Measurements from ENCODE around the gene MED12.

MED12 gene

DNA sequence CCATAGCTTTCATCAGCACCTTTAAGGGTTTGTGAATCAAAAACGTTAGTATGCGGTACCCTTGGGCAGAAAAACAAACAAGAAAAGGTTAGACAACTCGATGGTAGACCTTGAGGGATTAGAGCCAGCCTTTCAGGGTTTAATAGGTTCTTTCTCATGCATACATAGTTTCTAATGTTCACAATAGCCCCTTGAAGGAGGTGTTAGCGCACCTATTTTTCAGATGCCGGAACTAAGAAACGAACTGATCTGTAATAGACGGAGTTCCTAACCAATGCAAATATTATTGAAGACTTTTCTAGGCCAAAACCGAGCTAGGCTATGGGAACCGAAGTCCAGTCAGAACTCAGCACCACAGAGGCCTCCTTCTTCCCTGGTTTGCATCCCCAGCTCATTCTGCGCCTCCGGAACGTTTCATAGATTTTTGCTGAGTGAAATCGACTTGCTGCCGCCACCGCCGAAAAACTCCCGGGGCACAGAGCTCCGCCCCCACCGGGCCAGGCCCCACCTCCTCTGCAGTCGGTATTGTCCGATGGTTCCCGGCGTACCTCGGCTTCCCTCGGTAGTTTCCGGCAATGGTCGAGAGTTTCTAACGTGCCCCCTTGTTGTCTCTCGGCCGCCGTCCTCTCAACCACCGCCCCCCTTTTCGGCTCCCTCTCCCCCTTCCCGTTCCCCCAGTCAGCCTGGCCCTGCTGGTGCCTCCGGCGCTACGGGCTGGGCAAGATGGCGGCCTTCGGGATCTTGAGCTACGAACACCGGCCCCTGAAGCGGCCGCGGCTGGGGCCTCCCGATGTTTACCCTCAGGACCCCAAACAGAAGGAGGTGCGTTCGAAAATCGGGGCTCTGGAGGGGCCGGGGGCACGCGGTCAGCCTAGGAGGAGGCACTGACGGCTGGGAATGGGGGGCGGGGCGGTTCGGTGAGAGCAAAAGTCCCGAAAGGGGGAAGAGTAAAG lies at the start of gene MED12:
Gene MED12, plus strand, starts transcription at position 565 of the 953 bp plus-strand sequence. Its CDS starts 159 bp downstream, at position 724.
- peak; percentile 52 to 71 for DNase-seq (ENCODE audit: low read depth in 2 of 2)

DNA sequence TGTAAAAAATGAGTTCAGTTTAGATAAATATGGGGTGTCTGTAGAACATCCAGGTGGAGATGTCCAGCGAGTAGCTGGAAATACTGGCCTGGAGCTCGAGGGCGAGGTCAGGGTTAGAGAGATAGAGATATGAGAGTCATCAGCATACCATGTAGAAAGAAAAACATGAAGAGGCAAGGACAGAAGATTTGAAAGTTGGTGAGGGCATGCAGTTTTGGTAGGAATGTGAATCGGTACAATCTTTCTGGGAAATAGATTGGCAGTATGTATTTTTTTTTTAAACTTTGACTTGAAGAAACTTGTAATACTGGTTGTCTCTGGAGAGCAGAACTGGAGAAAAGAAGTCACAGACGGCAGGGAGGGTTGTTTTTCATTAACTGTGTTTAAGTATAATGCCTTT lies 47.9 kb upstream of the MED12 start:
- no peak for DNase-seq (ENCODE audit: low read depth in 2 of 2)

DNA sequence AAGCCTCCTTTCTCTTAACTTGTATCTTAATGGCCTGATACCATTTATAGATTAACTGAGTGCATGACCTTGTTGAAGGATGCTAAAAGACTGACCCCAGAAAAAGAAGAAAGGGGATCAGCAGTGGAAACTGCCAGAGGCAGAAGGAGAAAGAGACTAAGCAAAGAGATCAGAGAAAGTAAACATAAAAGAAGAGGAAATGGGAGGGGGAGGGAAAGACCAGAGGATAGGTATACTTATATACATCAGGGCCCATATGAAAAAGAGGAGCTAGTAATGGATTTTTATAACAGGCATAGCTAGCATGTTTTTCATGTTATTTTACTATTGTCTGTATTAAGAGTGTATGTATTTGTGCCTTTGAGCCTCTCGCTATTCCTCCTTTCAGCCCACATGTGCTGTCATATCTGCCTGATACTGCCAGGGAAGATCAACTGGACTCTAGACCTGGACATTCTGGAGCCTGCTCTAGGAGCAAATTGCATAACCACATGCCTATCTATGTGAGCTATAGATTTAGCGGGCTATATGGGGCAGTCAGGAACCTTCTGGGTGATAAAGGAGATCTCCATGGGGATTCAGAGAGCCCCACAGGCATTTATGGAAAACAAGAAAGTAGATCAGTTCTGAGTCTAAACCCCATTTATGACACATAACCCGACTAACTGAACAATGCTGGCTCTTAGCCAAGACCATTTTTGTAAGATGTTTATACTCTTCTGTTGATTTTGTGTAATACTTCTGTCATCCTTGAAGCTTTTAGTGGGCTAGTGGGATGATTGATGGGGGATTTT lies 36.9 kb upstream of the MED12 start:
- no peak for DNase-seq (ENCODE audit: low read depth in 2 of 2)

DNA sequence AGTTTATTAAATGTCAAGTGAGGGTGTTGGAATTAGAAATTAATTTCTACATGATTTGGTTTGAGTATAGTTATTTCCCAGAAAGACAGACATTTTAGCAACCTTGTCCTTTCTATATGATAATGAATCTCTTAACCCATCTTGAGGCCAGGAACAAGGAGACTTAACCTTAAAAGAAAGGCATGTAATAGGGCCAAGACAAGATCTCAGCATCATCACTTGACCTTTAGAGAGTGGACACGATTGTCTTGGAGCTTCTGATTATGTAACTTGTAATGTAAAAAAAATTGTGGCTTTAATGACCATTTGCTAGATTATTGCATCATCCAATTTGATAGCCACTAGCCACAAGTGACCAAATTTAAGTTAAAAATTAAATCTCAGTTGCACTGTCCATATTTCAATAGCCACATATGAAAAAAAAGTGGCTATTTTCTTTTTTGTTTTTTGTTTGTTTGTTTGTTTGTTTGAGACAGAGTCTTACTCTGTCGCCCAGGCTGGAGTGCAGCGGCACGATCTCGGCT lies 36.2 kb upstream of the MED12 start:
- no peak for DNase-seq (ENCODE audit: low read depth in 2 of 2)

DNA sequence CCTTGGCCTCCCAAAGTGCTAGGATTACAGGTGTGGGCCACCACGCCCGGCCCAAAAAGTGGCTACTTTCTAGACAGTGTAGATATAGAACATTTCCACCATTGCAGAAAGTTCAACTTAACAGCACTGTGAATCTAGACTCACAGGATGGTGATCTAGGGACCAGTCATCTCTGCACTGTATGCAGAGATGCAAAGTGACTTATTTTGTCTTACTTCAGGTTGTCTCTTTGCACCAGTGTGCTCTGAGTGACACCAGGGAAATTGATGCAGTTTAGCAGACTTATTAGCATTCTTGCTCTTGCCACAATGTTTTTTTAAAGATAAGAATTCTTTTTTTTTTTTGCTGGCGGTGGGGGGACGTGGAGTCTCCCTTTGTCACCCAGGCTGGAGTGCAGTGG lies 35.6 kb upstream of the MED12 start:
- DNase-seq (ENCODE audit: low read depth in 2 of 2), result no peak

DNA sequence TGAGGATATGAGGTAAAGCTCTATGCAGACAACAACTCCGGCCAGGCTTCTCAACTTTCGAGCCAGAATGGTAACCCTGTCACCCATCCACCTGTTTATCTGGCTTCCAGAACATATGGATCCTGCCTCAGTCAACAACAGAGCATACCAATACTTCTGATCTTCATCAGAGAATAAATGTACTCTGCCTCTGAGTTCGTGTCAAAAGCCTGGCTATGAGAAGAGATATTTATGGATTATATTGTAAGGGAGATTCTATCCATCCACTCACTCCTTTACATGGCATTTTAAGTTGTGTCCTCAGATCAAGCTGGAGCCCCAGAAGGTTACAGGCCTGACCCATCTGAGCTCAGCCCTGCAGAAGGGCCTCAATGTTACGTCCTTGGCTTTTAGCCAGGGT lies 32.5 kb upstream of the MED12 start:
- no peak for DNase-seq (ENCODE audit: low read depth in 2 of 2)

DNA sequence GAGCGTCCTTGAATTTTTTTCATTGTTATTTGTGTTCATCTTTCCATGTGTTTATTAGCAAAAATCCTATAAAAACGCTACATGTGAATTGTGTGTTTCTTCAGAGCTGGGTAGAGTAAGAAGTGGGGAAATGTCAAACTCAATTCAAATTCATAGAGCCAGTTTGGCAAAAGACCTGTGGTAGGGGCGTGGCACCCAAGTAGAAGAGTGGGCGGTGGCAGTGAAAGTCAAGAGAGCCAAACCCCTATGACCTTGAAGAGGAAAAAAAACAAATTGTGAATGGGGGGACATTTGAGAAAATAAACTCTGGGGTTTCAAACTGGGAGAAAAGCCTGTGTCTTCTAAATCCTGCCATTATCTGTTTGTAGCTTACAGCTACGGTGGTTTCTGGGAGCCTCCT lies 27.1 kb upstream of the MED12 start:
- no peak for DNase-seq (ENCODE audit: low read depth in 2 of 2)

DNA sequence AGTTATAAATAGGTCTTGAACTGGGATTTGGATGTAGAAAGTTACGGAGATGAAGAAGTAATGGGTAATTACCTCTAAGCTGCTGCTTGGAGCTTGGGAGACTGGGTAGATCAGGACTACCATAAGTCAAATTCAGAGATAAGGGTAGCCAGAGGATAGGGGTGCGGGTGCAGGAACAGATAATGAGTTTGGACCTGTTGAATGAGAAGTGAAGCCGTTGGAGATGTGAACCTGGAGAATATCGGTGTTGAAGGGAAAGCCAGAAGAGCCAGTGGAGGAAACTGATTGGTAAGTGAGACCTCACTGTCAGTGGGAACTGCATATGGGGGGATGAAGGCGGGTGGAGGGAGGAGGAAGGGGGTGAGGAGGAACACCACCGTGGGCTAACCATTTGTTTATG lies 23.4 kb upstream of the MED12 start:
- DNase-seq (ENCODE audit: low read depth in 2 of 2), result no peak

DNA sequence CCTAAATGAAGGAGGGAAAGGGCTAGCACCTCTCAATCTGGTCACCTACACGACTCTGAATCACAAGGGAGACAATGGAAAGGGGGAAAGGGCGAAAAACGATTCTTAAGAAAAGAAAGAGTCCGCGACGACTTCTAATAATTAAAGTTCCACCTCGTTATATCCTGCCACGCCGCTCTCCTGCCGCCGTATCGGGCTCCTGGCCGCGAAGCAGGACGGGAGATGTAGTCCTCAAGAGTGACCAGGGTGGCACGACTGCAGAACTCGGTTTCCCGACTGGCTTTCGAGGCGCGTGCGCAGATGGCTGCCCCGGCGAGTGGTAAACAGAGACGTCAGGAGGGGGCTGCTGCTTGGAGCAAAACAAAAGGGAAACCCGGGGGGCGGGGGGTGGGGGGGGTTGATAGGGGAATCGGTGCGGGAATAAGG lies 22.8 kb upstream of the MED12 start, which contains the start of gene FOXO4:
Gene FOXO4, plus strand, starts transcription at position 297 of the 426 bp plus-strand sequence. CDS start 678 bp downstream, outside the sequence.
- DNase-seq (ENCODE audit: low read depth in 2 of 2), result peak; percentile 81 to 85

DNA sequence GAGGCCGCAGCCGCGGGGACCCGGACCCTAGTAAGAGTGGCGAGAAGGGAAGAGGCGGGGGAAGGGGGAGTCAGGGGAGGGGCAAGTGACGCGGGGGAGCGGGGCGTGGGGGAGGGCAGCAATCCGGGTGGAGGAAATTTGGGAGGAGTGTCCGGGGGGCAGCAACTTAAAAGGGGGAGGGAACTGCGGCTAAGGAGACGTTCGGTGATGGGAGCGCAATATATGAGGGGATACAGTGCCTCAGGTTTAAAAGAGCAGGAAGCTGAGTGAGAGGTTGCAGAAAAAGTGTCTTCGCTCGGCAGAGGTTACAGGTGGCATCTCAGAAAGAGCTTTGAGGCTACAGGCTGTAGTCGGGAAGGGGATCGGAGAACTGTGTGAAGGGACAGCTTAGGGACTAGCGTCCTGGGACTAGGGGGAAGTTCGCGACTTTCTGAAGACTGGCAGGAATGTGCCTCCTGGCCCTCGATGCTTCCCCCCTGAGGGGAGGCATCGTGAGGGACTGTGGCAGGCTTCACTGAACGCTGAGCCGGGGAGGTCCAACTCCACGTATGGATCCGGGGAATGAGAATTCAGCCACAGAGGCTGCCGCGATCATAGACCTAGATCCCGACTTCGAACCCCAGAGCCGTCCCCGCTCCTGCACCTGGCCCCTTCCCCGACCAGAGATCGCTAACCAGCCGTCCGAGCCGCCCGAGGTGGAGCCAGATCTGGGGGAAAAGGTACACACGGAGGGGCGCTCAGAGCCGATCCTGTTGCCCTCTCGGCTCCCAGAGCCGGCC lies 22.2 kb upstream of the MED12 start:
- DNase-seq (ENCODE audit: low read depth in 2 of 2), result no peak

DNA sequence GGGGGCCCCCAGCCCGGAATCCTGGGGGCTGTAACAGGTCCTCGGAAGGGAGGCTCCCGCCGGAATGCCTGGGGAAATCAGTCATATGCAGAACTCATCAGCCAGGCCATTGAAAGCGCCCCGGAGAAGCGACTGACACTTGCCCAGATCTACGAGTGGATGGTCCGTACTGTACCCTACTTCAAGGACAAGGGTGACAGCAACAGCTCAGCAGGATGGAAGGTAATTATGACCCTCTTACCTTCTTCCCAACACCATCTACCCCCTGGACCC lies 21.7 kb upstream of the MED12 start:
- DNase-seq (ENCODE audit: low read depth in 2 of 2), result no peak

DNA sequence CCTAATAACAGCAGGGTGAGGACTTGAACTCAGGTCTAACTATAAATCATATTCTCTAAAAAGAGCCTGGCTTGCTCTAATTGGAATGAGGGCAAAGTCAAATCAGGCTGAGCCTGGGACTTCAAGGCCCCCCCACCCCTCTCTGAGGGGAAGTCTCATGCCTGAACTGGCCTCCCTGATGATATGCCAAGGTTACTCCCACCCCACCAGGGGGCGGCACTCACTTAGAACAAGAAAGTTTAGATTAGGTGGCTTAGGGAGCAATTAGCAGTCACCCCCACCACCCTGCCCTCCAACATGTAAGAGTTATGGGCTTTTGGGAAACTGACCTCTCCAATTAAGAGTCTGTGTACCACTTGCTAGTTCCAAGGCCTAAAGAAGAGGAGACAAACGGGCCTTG lies 20.1 kb upstream of the MED12 start:
- DNase-seq (ENCODE audit: low read depth in 2 of 2), result peak; percentile 67 to 69

DNA sequence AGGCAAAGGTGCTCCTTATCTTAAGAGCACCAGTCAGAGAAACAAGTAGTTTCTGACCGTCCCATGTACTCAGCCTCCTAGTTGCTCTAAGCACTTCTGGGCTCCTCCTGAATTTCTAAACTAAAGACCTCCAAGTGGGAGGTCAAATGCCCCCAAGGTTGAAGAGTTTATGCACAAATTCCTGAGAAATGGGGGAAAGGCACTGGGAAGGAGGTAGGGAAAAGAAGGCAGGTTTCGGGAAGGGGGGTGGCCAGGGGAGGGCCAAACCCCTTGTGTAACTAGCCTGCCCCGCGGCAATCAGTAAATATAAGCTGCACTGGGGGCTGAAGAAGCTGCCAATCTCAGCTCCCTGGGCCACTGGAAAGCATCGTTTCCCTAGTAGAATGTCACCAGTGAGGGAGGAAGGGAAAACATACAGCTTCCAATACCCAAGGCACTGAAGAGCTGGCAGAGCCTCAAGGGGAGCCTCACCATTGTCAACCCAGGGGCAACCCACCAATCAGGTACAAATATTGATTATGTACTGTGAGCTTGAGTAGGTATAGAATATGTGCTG lies 19.4 kb upstream of the MED12 start:
- no peak for DNase-seq (ENCODE audit: low read depth in 2 of 2)

DNA sequence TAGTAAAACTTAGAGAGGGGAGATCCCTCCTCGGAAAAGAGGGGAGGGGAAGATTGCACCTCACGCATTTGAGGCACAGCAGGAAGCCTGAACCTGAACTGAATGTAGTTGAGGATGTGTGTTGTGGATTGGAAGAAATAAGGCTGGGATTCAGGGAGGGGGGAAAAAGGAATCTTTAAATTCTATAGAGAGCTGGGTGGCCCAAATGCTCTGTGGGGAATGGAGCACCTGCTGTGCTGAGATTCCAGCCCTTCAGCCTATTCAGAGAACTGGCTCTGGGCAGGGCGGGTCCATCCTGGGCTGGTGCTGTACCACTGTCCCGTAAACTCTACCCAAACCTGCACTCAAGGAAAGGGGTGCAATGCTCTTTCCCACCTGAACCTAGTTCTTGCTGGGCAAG lies 18.7 kb upstream of the MED12 start:
- no peak for DNase-seq (ENCODE audit: low read depth in 2 of 2)

DNA sequence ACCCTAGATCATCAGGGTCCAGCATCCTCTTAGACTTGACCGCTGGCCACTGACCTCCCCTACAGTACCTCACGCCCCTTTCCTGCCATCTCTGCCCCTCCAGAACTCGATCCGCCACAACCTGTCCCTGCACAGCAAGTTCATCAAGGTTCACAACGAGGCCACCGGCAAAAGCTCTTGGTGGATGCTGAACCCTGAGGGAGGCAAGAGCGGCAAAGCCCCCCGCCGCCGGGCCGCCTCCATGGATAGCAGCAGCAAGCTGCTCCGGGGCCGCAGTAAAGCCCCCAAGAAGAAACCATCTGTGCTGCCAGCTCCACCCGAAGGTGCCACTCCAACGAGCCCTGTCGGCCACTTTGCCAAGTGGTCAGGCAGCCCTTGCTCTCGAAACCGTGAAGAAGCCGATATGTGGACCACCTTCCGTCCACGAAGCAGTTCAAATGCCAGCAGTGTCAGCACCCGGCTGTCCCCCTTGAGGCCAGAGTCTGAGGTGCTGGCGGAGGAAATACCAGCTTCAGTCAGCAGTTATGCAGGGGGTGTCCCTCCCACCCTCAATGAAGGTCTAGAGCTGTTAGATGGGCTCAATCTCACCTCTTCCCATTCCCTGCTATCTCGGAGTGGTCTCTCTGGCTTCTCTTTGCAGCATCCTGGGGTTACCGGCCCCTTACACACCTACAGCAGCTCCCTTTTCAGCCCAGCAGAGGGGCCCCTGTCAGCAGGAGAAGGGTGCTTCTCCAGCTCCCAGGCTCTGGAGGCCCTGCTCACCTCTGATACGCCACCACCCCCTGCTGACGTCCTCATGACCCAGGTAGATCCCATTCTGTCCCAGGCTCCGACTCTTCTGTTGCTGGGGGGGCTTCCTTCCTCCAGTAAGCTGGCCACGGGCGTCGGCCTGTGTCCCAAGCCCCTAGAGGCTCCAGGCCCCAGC lies 17.6 kb upstream of the MED12 start:
- no peak for DNase-seq (ENCODE audit: low read depth in 2 of 2)

DNA sequence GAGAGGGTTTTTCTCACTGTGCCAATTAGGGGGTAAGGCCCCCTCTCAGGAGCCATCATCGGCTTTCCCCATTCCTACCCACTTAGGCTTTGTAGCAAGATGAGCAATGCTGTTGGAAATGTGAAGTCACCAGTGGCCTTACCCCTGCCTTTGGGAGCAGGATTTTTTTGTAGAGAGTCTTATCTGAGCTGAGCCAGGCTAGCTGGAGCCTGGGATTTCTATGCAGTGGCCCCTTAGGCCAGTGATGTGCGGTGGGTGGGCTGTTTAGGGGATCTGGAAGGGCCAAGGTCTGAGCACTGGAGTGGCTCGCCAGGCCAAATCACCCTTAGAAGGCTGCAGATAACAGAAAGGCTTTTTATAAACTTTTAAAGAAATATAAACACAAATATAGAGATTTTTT lies 16.1 kb upstream of the MED12 start:
- DNase-seq (ENCODE audit: low read depth in 2 of 2), result no peak

DNA sequence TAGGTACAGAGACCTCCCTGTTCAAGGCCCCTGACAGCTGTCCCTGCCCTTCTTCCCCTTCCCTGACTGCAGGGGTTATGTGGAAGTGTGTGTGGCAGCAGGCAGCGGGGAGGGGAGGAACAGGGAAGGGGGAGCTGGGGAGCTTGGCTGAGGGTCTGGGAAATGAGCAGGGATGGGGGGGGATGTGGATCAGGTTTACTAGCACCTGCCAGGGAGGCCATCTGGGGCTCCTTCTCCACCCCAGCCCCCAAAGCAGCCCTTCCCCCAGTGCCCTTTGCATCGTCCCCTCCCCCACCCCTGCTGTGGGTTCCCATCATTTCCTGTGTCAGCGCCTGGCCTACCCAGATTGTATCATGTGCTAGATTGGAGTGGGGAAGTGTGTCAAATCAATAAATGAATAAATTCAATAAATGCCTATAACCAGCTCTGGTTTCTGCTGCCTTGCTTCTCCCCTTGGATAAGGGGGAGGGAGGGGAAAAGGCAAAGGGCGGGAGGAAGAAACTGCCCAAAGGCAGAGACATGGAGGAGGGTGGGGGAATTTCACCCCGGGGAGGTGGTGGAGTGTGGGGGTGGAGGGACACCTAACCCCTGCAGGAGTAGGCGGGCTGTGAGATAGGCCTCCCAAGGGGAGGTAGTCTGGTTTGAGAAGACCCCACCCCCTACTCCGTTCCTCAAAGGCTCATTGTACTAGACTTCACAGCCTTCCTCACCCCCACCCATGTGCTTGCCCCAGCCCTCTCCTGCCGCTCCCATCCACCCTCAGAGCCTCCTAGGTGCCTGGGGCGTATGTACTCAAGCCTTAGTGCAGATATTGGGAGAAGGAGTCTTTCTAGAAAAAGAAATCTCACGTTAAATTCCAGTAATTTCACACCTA lies 15.0 kb upstream of the MED12 start:
- peak in 1 of 2 donors; percentile 48 for DNase-seq (ENCODE audit: low read depth in 2 of 2)

DNA sequence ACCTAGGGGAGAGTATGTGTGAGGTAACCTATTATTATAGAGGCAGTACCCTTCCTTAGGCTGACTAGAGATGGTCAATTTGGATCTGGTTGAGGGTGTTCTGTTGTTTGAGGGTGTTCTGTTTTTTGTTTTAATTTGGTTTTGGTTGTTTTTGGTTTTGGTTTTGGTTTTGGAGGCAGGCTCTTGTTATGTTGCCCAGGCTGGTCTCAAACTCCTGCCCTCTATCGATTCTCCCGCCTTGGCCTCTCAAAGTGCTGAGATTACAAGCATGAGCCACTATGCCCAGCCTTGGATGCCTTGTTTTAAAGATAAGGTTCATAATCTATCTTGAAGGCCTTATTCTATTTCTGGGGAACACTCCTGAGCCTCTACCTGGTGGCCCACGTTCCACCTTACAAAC lies 12.8 kb upstream of the MED12 start:
- no peak for DNase-seq (ENCODE audit: low read depth in 2 of 2)

DNA sequence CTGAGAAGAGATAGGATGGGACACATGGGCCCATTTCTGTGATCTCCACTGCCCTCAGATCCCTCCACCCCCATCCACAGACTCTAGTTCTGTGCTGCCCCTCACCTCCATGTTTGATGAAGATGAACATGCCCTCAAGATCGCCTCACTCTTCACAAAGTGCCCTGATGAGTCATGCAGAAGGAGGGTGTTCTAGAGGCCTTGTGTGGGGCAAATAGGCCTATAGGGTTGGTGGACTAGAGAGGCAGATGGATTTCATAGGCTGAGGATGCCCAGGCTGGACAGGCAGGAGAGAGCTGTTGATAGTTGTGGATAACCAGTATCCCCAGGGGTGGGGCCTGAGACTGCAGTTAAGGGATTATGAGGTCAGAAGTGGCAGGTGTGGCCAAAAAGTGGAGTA lies 12.0 kb upstream of the MED12 start, which contains the start of gene CXorf65:
Gene CXorf65, minus strand, starts transcription at position 314 of the 400 bp plus-strand sequence. Its CDS starts 184 bp downstream, at position 130.
- no peak for DNase-seq (ENCODE audit: low read depth in 2 of 2)

Data from stimulated activated CD8-positive, alpha-beta memory T cell treated with anti-CD3 and anti-CD28 coated beads, Interleukin-7, amount 100 ng/mL, for 4 hours (primary cell).